Colonic mucosa (tissue), 4 donors: ENCODE measurements around the gene DPM2. TPM values are rescaled to one million over a fixed set of nuclear protein-coding genes. Genes with fewer than 3 reads are reported as not detected.

Source experiments
- DNase-seq: peaks from one replicate; pipeline ENCODE4 v3.0.0-alpha.2; 2020
- H3K27ac ChIP-seq: fragments of 200-600 bp; one replicate; pipeline ENCODE4 v1.8.0; 2021
- H3K27me3 ChIP-seq: fragments of 200-600 bp; one replicate; pipeline ENCODE4 v1.8.0; 2021
- H3K36me3 ChIP-seq: fragments of 200-600 bp; one replicate; pipeline ENCODE4 v1.8.0; 2021
- H3K4me1 ChIP-seq: fragments of 200-600 bp; one replicate; pipeline ENCODE4 v1.8.0; 2021; ENCODE audit warnings: mild to moderate bottlenecking
- H3K4me3 ChIP-seq: fragments of 200-600 bp; one replicate; pipeline ENCODE4 v1.8.0; 2021
- H3K9ac ChIP-seq, 2 donors: one replicate each; pipeline ENCODE4 v1.7.0; 2013; ENCODE audit warnings: control low read depth in 2 of 2, low read depth in 2 of 2, low read length in 2 of 2
- H3K9me3 ChIP-seq: fragments of 200-600 bp; one replicate; pipeline ENCODE4 v1.8.0; 2021
- intact Hi-C: fragments of 100-400 bp; cut with DNase I; formaldehyde crosslinking; loops from one replicate; pipeline ENCODE4 v1.14.1; 2022
- total RNA-seq, 2 donors: library from RNA; stranded (reverse); fragmentation: NEBNext Ultra II Directional in 1 of 2; extraction: Animal tissue kit (Norgen Biotek cat#: 25700) in 1 of 2; gene quantifications; one replicate each; pipeline ENCODE4 v1.2.1, GENCODE V29; 2021
- TF ChIP-seq, protein P1 (sequence below): fragments of 200-600 bp; IDR thresholded peaks from one replicate; pipeline ENCODE4 v1.8.0; 2022; ENCODE audit warnings: antibody characterized with exemption, mild to moderate bottlenecking
- donor health status: healthy.
- donor health status: DM: no; HTN: no; CAD: no.
- donor health status: DM: no; HTN: no; CAD: no.

The DPM2 gene
- total RNA-seq, 2 donors from 2014 or later, result 25.7 to 38.9 TPM

DNA sequence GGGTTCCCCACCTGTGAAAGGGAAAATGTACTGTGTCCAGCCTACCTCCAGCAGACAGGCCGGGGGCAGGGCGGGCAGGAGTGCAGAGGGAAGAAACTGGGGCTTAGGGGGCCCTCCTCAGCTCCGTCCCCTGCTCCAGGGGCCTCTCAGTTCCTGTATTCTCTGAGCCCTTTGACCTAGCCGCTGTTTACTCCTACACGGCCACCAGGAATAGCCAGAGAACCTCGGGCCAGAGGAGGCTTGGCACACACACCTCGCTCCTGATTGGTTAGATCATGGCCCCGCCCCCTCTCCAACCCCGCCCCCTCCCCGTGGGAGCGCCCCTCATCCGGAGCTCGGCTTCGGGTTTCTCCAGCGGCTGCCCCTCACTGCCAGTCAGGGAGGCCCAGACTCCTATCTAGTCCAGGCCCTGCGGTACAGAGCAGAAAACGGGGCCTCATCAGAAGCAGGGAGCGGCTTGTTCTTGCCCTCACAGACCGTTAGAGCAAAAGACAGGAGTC is 40.4 kb downstream of the DPM2 start:
- Histone ChIP-seq H3K9me3 (no peaks in the 10 kb centered on the region), H3K36me3 (peaks cover 36% of the 10 kb centered on the region), H3K4me3 (no peak overlapping the region), H3K4me1 (peaks cover 12% of the 10 kb centered on the region), H3K9ac (no peak overlapping the region), H3K27me3 (no peaks in the 10 kb centered on the region), H3K27ac (peak overlapping the region; percentile 75)
- peak; percentile 73 for DNase-seq
- intact Hi-C loops, result no loop called here
- TF ChIP-seq, protein P1, sequence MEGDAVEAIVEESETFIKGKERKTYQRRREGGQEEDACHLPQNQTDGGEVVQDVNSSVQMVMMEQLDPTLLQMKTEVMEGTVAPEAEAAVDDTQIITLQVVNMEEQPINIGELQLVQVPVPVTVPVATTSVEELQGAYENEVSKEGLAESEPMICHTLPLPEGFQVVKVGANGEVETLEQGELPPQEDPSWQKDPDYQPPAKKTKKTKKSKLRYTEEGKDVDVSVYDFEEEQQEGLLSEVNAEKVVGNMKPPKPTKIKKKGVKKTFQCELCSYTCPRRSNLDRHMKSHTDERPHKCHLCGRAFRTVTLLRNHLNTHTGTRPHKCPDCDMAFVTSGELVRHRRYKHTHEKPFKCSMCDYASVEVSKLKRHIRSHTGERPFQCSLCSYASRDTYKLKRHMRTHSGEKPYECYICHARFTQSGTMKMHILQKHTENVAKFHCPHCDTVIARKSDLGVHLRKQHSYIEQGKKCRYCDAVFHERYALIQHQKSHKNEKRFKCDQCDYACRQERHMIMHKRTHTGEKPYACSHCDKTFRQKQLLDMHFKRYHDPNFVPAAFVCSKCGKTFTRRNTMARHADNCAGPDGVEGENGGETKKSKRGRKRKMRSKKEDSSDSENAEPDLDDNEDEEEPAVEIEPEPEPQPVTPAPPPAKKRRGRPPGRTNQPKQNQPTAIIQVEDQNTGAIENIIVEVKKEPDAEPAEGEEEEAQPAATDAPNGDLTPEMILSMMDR, result no peak

DNA sequence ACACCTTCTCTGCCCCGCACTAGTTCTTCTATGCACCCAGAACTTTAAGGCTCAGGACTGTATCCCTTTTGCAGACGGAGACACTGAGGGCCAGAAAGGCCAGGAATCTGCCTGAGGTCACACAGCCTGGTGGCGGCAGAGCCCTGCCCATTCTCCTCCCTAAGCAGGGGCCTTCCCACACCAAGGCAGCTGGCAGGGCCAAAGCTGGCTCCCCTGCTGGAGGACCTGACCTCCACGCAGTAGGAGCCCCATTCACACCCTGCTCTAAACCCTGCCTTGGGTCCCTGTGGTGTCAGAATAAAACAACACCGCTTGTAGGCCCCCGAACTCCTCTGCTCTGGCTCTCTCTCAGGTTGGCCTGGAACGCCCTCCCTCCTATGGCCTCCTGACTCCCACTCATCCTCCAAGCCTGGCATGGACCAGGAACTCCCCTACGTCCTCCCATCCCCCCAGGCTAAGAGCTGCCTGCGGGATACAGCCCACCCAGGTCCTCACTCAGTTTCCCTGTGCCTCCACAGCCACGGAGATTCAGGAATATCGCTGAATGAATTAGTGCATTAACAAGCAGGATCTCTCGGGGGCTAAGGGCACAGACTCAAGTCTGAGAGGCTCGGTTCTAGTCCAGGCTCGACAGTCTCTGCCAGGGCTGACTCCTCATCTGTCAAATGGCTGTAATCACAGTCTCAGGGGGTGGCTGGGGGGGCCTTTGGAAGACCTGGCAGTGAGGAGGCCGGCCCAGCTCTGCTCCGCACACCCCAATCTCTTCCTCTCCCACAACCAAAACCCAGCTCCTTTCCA is 41.1 kb downstream of the DPM2 start:
- no peak overlapping the region for H3K27ac ChIP-seq
- no peak overlapping the region for H3K4me3 ChIP-seq
- DNase-seq, result peak; percentile 15
- no peaks in the 10 kb centered on the region for H3K27me3 ChIP-seq
- no peaks in the 10 kb centered on the region for H3K9me3 ChIP-seq
- H3K4me1 ChIP-seq, result peaks cover 12% of the 10 kb centered on the region
- H3K36me3 ChIP-seq, result peaks cover 37% of the 10 kb centered on the region
- intact Hi-C loops, result no loop called here
- TF ChIP-seq, protein P1, result no peak
- no peak overlapping the region for H3K9ac ChIP-seq

DNA sequence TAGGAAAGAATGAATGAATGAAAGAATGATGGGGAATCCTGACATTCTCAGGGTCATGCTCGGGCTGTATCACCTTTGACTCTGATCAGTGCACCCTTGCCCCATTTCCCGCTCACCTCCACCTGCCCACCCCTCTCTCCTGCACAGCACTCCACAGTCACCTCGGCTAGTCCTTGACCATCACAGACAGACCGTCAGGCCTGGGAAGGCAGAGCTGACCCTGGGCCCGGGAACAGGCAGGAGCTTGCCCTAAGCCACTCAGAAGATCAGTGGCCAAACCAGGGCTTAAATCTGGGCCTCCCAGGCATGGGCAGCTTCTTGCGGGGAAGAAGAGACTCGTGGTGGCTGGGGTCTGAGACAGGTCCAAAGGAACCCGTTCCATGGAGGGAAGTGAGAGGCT is 41.8 kb downstream of the DPM2 start:
- Histone ChIP-seq H3K36me3 (peaks cover 37% of the 10 kb centered on the region), H3K9ac (no peak overlapping the region), H3K4me1 (peaks cover 12% of the 10 kb centered on the region), H3K27ac (no peak overlapping the region), H3K9me3 (no peaks in the 10 kb centered on the region), H3K27me3 (no peaks in the 10 kb centered on the region), H3K4me3 (no peak overlapping the region)
- TF ChIP-seq, protein P1, result no peak
- DNase-seq, result peak; percentile 17
- intact Hi-C loops, result no loop called here

DNA sequence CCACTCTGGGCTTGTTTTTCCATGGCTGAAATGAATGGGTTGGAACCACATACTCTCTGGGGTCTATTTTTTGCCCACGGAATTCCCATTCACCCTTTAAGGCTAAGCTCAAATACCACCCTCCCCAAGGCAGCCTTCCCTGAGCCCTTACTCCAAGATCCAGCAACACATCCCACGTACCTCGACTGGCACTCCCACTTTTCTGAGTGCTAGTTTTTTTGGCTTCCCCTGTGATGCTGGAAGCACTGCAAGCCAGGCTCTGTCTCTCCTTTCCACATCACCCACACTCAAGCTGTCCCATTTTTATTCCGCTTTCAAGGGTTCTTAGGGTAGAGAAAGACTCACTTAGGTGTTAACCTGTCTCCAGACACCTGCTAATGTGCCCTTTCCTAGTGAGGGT is 44.3 kb downstream of the DPM2 start:
- Histone ChIP-seq H3K4me1 (peaks cover 6% of the 10 kb centered on the region), H3K27me3 (no peaks in the 10 kb centered on the region), H3K4me3 (no peak overlapping the region), H3K36me3 (peaks cover 37% of the 10 kb centered on the region), H3K9me3 (no peaks in the 10 kb centered on the region), H3K27ac (no peak overlapping the region), H3K9ac (no peak overlapping the region)
- intact Hi-C loops, result no loop called here
- no peak for DNase-seq
- TF ChIP-seq, protein P1, result no peak

DNA sequence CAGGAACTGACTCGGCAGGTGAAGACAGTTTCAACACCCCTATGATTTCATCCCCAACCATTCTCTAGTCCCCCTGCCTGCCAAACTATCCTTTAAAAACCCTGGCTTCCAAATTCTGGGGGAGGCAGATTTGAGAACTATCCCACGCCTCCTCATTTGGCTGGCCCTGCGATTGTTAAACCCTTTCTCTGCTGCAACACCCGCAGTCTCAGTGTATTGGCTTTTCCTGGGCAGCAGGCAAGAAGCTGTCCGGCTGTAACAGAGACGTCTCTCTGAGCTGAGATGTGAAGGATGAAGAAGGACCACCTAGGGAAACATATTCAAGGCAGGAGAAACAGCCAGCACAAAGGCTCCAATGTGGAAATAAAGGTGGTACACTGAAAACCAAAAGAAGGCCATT is 44.8 kb downstream of the DPM2 start:
- TF ChIP-seq, protein P1, result no peak
- no peaks in the 10 kb centered on the region for H3K27me3 ChIP-seq
- H3K36me3 ChIP-seq, result peaks cover 37% of the 10 kb centered on the region
- intact Hi-C loops, result no loop called here
- DNase-seq, result no peak
- no peaks in the 10 kb centered on the region for H3K9me3 ChIP-seq
- no peak overlapping the region for H3K4me3 ChIP-seq
- H3K9ac ChIP-seq, result no peak overlapping the region
- peaks cover 4% of the 10 kb centered on the region for H3K4me1 ChIP-seq
- no peak overlapping the region for H3K27ac ChIP-seq
